ENCODE results near the gene TM2D1. TPM values are rescaled to one million over a fixed set of nuclear protein-coding genes. Genes with fewer than 3 reads are reported as not detected.

TM2D1 gene
- total RNA-seq, 1 experiment from 2014 or later = 22.7 TPM

- H3K9me3 ChIP-seq (ENCODE audit: control insufficient read depth in 1 of 2, insufficient read depth in 1 of 2, low read depth in 1 of 2, low read length in 2 of 2) = no peaks in the 10 kb centered on the region
- no peaks in the 10 kb centered on the region for H3K27me3 ChIP-seq (ENCODE audit: insufficient read depth, low read length)
- intact Hi-C loops (cut with micrococcal nuclease) = no loop called here
Measured at GRCh38 chr1:61638296-61638695, 86.6 kb downstream of the TM2D1 start.

More at GRCh38 chr1:61638296-61638695, 86.6 kb downstream of the TM2D1 start:
- no peak for ATAC-seq
- no peak overlapping the region for H3K4me3 ChIP-seq (replicated peaks in 1 of 2; ENCODE audit: low read depth in 1 of 2, low read length in 2 of 2)
- H3K79me2 ChIP-seq (ENCODE audit: insufficient read depth, low read length) = no peaks in the 10 kb centered on the region
- no peak for DNase-seq (ENCODE audit: low read depth, low spot score)
- H2AFZ ChIP-seq (ENCODE audit: low read depth, low read length, poor library complexity, severe bottlenecking) = no peak overlapping the region
- H3K9me2 ChIP-seq (ENCODE audit: insufficient read depth) = no peaks in the 10 kb centered on the region
- no peak for TF ChIP-seq SRF (IDR thresholded peaks at IDR 0.05; ENCODE audit: low read depth)
- no peak for TF ChIP-seq EGR1 (IDR thresholded peaks at IDR 0.05; ENCODE audit: low read depth)
- TF ChIP-seq CBX3 (IDR thresholded peaks at IDR 0.05; ENCODE audit: low read depth) = no peak
- TF ChIP-seq REST (IDR thresholded peaks at IDR 0.05; ENCODE audit: low read depth) = no peak
- no peaks in the 10 kb centered on the region for H4K20me1 ChIP-seq (ENCODE audit: insufficient read depth)
- ChIA-PET POLR2A (no interaction called here), CTCF (interaction anchor here (0.5 kb wide), 1 partner anchor 790 kb away, joined by 3 read pairs; no protein-coding TSS in a partner anchor), RAD21 (ENCODE audit: low non-redundant PET in 1 of 2, low total read pairs in 2 of 2, uncharacterized antibody in 2 of 2, unreplicated experiment in 2 of 2) (no interaction called here)
- peaks cover 2 to 11% of the 10 kb centered on the region in 2 experiments; a peak in 3 of 4 replicates for H3K4me1 ChIP-seq (ENCODE audit: control insufficient read depth in 1 of 2, insufficient read depth in 2 of 2, low read length in 2 of 2)
- BruUV-seq (replicated peaks) = no TSS peak
- no peak overlapping the region for H3K4me2 ChIP-seq (ENCODE audit: low read length)
- no peak overlapping the region for H3K9ac ChIP-seq (ENCODE audit: low read length)
- no peak overlapping the region for H3K27ac ChIP-seq (ENCODE audit: low read depth, low read length)
- no peaks in the 10 kb centered on the region for H3K36me3 ChIP-seq (ENCODE audit: control insufficient read depth in 1 of 2, insufficient read depth in 2 of 2, low read length in 2 of 2)

All from HCT116 (cell line).